Epithelial cell of esophagus (primary cell): ENCODE measurements around the gene YIF1B.

Experiments used
- DNase-seq: peaks from one replicate; pipeline ENCODE4 v3.0.0; 2010; ENCODE audit warnings: low read depth
- H3K4me3 ChIP-seq: 2 replicates; pipeline ENCODE4 v1.5.1; 2011; ENCODE audit warnings: mild to moderate bottlenecking, low read length, control low read depth
- TF ChIP-seq, protein P1 (sequence below): IDR thresholded peaks from 2 replicates; pipeline ENCODE4 v1.5.1; 2011; ENCODE audit warnings: low read depth, mild to moderate bottlenecking, low read length, control low read depth, inconsistent platforms; ENCODE audit not compliant: insufficient read depth; ENCODE audit errors: missing control alignments

Gene YIF1B

DNA sequence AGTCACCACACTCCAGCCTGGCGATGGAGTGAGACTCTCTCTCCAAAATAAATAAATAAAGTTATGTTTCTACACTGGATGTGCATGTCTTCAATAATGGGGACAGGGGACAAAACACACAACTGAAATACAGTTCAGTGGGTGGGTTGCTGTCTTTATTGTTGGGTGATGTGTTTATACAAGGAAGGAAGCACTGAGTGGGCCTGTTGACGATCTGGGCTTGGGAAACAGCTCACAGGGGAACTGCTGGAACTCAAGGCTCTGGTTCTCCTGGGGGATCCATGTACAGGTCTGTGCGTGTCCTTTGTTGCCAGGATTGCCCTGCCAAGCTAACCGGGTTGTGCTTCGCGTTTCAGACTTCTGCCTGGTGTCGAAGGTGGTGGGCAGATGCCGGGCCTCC, 32.5 kb downstream of the YIF1B start:
- no peak overlapping the region for H3K4me3 ChIP-seq
- TF ChIP-seq, protein P1, sequence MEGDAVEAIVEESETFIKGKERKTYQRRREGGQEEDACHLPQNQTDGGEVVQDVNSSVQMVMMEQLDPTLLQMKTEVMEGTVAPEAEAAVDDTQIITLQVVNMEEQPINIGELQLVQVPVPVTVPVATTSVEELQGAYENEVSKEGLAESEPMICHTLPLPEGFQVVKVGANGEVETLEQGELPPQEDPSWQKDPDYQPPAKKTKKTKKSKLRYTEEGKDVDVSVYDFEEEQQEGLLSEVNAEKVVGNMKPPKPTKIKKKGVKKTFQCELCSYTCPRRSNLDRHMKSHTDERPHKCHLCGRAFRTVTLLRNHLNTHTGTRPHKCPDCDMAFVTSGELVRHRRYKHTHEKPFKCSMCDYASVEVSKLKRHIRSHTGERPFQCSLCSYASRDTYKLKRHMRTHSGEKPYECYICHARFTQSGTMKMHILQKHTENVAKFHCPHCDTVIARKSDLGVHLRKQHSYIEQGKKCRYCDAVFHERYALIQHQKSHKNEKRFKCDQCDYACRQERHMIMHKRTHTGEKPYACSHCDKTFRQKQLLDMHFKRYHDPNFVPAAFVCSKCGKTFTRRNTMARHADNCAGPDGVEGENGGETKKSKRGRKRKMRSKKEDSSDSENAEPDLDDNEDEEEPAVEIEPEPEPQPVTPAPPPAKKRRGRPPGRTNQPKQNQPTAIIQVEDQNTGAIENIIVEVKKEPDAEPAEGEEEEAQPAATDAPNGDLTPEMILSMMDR: no peak
- no peak for DNase-seq

DNA sequence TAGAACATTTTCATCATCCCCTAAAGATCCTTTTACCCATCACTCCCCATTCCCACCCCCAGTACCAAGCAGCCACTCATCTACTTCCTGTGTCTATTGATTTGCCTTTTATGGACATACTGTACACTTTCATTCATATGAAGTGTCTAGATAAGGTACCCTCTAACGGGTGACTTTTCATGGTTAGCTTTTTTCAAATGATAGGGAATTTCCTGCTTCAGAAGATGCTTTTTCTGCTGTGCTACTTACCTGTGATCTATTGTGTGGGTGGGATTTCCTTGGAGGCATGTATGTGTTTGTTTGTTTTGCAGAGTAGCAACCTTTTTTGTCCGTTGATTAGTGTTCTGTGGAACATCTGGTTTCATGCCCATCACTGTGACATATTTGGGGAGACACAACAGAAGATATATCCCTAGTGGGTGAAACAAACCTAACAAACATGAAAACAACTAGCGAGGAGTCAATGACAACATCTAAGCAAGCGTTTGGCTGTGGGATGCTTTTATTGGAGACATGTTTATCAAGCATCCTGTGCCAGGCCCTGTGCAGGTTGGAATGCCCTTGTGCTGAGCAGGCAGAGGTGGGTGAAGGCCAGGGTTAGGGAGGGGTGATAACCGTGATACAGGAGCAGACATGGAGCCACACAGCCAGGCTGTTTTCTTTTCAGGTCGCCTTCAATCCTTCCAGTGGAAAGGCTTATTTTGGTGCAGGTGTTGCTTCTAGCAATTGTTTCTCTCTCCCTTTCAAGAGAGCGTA, 33.8 kb downstream of the YIF1B start:
- no peak for DNase-seq
- TF ChIP-seq, protein P1: no peak
- no peak overlapping the region for H3K4me3 ChIP-seq

DNA sequence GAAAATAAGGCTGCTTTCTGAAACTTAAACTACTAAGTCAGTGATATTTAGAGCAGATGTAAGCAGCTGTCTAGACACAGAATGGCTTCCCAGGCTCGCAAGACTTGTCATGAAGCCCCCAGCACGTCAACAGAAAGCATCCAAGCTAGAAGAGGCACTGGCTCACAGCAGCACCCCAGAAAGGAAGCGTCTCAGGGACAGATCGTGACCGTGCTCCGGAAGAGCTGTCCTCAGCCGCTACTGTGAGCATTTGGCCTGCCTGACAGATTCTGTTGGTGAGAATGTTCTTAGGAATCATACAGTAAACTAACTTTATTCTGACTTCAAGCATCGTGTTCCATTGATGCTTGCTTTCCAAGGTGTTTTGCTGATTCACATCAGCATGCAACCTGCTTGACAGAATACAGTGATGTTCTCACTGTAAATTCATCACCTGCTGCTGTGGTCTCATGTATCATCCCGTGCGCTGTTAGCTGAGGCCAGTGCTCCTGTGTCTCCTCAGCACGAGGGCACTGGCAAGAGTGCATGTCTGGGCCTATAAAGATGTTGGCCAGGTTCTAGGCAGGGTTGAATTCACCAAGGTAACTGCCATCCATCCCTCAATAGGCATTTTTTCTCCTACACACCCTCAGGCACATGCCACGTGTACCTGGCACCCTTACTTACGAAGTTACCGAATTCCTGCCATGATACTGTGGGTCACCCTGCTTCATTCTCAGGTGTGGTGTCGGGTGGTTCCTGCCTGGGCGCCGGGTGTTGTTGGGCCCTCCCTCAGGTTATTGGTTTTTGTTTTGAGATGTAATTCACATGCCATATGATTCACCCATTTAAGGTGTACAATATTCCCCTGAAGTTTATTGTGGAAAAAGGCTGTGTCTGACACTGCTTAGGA, 35.5 kb downstream of the YIF1B start:
- no peak overlapping the region for H3K4me3 ChIP-seq
- TF ChIP-seq, protein P1: no peak
- peak; percentile 66 for DNase-seq

DNA sequence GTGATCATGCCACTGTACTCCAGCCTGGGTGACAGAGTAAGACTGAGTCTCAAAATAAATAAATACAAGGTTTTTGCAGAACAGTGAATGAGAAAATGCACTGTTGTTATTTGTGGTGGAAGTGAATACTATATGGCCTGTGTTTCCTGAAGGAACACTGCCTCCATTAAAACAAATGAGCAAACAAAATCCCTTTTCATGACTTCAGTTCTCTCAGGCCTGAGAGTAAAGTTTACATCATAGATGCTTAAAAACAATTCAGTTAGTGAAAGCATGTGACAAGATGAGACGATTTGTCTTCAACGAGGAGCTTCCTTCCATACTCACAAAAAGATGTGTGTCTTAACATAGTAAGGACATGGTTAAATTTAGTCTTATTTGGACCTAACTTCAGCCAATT, 37.0 kb downstream of the YIF1B start:
- DNase-seq: no peak
- H3K4me3 ChIP-seq: no peak overlapping the region
- TF ChIP-seq, protein P1: no peak

DNA sequence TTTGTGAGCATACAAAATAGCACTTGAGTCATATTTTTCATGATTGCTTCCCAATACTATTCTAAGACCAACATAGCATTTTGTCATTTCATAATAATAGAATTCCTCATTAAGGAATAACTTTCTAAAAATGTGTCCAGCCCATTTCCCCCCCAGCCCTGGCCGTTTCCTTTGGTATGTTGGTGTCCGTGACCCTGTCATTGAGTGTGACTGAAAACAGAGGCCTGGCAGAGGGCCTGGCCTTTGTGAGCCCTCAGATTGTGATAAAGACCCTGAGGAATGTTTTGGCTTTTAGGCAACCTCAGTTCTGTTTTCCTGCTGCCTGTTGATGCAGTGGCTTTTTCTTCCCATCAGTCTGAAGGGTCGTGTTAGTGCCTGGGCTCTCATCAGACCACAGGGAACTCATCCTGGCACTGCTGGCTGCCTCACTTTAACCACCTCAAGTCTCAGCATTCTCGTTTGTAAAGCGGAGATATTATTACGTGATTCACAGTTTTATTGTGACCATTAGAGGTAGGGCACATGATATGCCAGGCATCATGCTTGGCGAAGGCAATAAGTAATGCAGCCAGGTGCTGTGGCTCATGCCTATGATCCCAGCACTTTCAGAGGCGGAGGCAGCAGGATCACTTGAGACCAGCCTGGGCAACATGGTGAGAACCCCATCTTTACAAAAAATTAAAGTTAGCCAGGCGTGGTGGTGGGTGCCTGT, 37.6 kb downstream of the YIF1B start:
- no peak for DNase-seq
- no peak overlapping the region for H3K4me3 ChIP-seq
- TF ChIP-seq, protein P1: no peak

DNA sequence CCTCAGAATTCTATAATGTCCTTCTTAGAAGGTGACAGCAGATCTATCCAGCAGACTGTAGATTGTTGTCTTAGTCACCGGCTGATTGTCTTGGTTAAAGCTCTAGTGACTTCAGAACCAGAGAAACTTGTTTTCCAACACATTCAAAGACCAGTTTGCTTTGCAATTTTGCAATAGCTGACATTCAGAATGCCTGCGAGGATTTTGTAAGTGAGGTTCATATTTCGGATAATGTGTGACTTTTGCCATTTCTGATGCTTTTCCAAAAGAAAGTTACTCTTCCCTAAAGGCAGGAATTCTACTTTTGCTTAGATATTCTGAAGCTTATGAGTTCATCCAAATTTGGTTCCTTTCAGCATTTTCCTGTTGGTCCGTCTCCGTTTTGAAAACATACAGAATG, 38.2 kb downstream of the YIF1B start:
- TF ChIP-seq, protein P1: no peak
- DNase-seq: peak; percentile 89
- H3K4me3 ChIP-seq: no peak overlapping the region
